HFFc6 (cell line): ENCODE data around the gene SPATA6L. TPM values are rescaled to one million over a fixed set of nuclear protein-coding genes. Genes with fewer than 3 reads are reported as not detected.

Experiments
- DNase-seq: peaks from one replicate; pipeline ENCODE4 v3.0.0-alpha.2; 2018
- H3K27ac Mint-ChIP-seq: 2 replicates; pipeline ENCODE4 v1.8.0; 2020; ENCODE audit warnings: mild to moderate bottlenecking, mixed read lengths
- H3K27me3 Mint-ChIP-seq: 2 replicates; pipeline ENCODE4 v1.8.0; 2021; ENCODE audit warnings: mild to moderate bottlenecking, moderate library complexity, mixed read lengths; ENCODE audit not compliant: insufficient read depth
- H3K36me3 Mint-ChIP-seq: 2 replicates; pipeline ENCODE4 v1.8.0; 2021; ENCODE audit warnings: low read depth, mixed read lengths
- H3K4me1 Mint-ChIP-seq: 2 replicates; pipeline ENCODE4 v1.8.0; 2020; ENCODE audit warnings: low read depth, mixed read lengths
- H3K4me3 Mint-ChIP-seq: 2 replicates; pipeline ENCODE4 v1.8.0; 2020; ENCODE audit warnings: mild to moderate bottlenecking, moderate library complexity, mixed read lengths
- H3K9me3 Mint-ChIP-seq: 2 replicates; pipeline ENCODE4 v1.8.0; 2020; ENCODE audit warnings: mild to moderate bottlenecking, mixed read lengths
- total RNA-seq, 6 experiments: library from RNA; stranded (reverse); fragmentation: NEBNext Ultra II Directional; extraction: Animal tissue kit (Norgen Biotek cat#: 25700); gene quantifications; 2 replicates in 1 of 6; 3 replicates in 5 of 6; pipeline ENCODE4 v1.2.3, GENCODE V29; 2021
- TF ChIP-seq, protein P1 (sequence below): fragments of 200-600 bp; sonication (generic); IDR thresholded peaks from 2 replicates; pipeline ENCODE4 v1.5.0; 2021; ENCODE audit warnings: antibody characterized with exemption, mild to moderate bottlenecking

SPATA6L gene
- total RNA-seq, 6 experiments from 2014 or later: 0.27 to 0.73 (median 0.54) TPM; not detected in 2

DNA sequence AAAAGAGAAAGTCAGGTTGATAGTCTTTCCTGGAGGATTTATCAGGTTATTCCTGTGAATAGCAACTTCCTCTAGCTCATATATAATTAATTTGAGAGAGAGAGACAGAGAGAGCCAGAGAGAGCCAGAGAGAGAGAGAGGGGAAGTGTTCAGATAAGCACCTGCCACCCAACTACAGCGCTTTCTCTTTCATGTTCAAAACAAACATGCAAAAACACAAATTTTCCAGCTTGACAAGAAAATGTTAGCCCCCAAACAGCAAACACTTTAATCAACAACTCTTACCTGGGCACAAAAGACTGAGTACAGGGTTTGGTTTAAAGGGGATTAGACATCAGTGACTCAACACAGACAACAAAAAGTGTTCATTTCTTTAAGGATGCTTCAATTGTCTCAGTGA lies 65.9 kb downstream of the SPATA6L start:
- H3K9me3 Mint-ChIP-seq: no peaks in the 10 kb centered on the region
- H3K4me3 Mint-ChIP-seq: no peak overlapping the region
- no peaks in the 10 kb centered on the region for H3K4me1 Mint-ChIP-seq
- no peaks in the 10 kb centered on the region for H3K36me3 Mint-ChIP-seq
- H3K27ac Mint-ChIP-seq: no peak overlapping the region
- TF ChIP-seq, protein P1, sequence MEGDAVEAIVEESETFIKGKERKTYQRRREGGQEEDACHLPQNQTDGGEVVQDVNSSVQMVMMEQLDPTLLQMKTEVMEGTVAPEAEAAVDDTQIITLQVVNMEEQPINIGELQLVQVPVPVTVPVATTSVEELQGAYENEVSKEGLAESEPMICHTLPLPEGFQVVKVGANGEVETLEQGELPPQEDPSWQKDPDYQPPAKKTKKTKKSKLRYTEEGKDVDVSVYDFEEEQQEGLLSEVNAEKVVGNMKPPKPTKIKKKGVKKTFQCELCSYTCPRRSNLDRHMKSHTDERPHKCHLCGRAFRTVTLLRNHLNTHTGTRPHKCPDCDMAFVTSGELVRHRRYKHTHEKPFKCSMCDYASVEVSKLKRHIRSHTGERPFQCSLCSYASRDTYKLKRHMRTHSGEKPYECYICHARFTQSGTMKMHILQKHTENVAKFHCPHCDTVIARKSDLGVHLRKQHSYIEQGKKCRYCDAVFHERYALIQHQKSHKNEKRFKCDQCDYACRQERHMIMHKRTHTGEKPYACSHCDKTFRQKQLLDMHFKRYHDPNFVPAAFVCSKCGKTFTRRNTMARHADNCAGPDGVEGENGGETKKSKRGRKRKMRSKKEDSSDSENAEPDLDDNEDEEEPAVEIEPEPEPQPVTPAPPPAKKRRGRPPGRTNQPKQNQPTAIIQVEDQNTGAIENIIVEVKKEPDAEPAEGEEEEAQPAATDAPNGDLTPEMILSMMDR: no peak
- H3K27me3 Mint-ChIP-seq: peaks cover 23% of the 10 kb centered on the region
- no peak for DNase-seq

GRCh38 chr9:4596165-4596922 lies 69.9 kb downstream of the SPATA6L start:
- no peak overlapping the region for H3K4me3 Mint-ChIP-seq
- H3K27ac Mint-ChIP-seq: no peak overlapping the region
- no peaks in the 10 kb centered on the region for H3K36me3 Mint-ChIP-seq
- no peaks in the 10 kb centered on the region for H3K9me3 Mint-ChIP-seq
- TF ChIP-seq, protein P1: no peak
- peaks cover 4% of the 10 kb centered on the region; the same call in 1 of the 2 replicates for H3K4me1 Mint-ChIP-seq
- H3K27me3 Mint-ChIP-seq: peaks cover 32% of the 10 kb centered on the region
- no peak for DNase-seq

GRCh38 chr9:4594994-4595393 lies 71.3 kb downstream of the SPATA6L start:
- DNase-seq: no peak
- Mint-ChIP-seq H3K9me3 (no peaks in the 10 kb centered on the region), H3K27ac (no peak overlapping the region), H3K36me3 (no peaks in the 10 kb centered on the region), H3K27me3 (peaks cover 28% of the 10 kb centered on the region; the same call in 1 of the 2 replicates), H3K4me1 (peaks cover 4% of the 10 kb centered on the region; the same call in 1 of the 2 replicates), H3K4me3 (no peak overlapping the region)
- TF ChIP-seq, protein P1: no peak

GRCh38 chr9:4594545-4594944 lies 71.7 kb downstream of the SPATA6L start:
- Mint-ChIP-seq H3K9me3 (no peaks in the 10 kb centered on the region), H3K36me3 (no peaks in the 10 kb centered on the region), H3K27me3 (peaks cover 24% of the 10 kb centered on the region; the same call in 1 of the 2 replicates), H3K27ac (no peak overlapping the region), H3K4me1 (peaks cover 4% of the 10 kb centered on the region; the same call in 1 of the 2 replicates), H3K4me3 (no peak overlapping the region)
- TF ChIP-seq, protein P1: no peak
- no peak for DNase-seq

DNA sequence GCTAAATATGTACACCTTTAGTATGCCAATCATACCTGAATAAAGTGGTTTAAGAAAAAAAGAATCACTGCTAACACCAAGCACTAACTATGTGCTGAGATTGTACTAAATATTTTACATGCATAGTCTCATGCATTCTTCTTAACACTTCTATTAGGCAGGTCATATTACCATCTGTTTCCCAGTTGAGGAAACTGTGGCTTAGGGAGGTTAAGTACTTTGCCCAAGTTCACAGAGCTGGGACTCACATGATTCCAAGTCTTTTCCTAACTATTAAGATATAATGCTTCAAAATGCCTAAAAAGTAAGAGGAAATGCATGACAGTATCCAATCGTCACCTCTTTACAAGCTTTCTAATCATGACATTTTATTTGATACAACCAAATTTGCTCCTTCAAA lies 73.4 kb downstream of the SPATA6L start:
- TF ChIP-seq, protein P1: no peak
- no peaks in the 10 kb centered on the region for H3K36me3 Mint-ChIP-seq
- no peak overlapping the region for H3K4me3 Mint-ChIP-seq
- H3K27ac Mint-ChIP-seq: no peak overlapping the region
- H3K27me3 Mint-ChIP-seq: peaks cover 25% of the 10 kb centered on the region
- H3K4me1 Mint-ChIP-seq: peaks cover 4% of the 10 kb centered on the region; the same call in 1 of the 2 replicates
- DNase-seq: no peak
- H3K9me3 Mint-ChIP-seq: no peaks in the 10 kb centered on the region
